GM12891 (cell line): ENCODE data around the gene ZNF407.

ENCODE experiments used
- PAX5 ChIP-seq: IDR thresholded peaks from 2 replicates; pipeline ENCODE4 v1.6.1; 2011; ENCODE audit warnings: low read length, moderate library complexity, mild to moderate bottlenecking; ENCODE audit not compliant: insufficient read depth, severe bottlenecking
- POLR2A ChIP-seq: IDR thresholded peaks from 2 replicates; pipeline ENCODE4 v1.6.1; 2011; ENCODE audit warnings: low read depth, low read length, control low read depth
- POLR2AphosphoS5 ChIP-seq: IDR thresholded peaks from 2 replicates; pipeline ENCODE4 v1.6.1; 2011; ENCODE audit warnings: low read depth, low read length, control low read depth
- POU2F2 ChIP-seq: IDR thresholded peaks from 2 replicates; pipeline ENCODE4 v1.6.1; 2011; ENCODE audit warnings: low read depth, mild to moderate bottlenecking, control low read depth, low read length, moderate library complexity
- SPI1 ChIP-seq: IDR thresholded peaks from 2 replicates; pipeline ENCODE4 v1.6.1; 2011; ENCODE audit warnings: low read depth, low read length, control low read depth
- TAF1 ChIP-seq: IDR thresholded peaks from 2 replicates; pipeline ENCODE4 v1.6.1; 2011; ENCODE audit warnings: low read depth, low read length, control low read depth

GRCh38 chr18:74898965-74899364 lies 301.3 kb downstream of the ZNF407 start:
- TF ChIP-seq TAF1: no peak
- no peak for TF ChIP-seq POLR2A
- TF ChIP-seq POLR2AphosphoS5: no peak
- TF ChIP-seq POU2F2: no peak
- no peak for TF ChIP-seq SPI1
- TF ChIP-seq PAX5: no peak
